CD14-positive monocyte (primary cell): Measurements from ENCODE around the gene LGALSL. TPM values are rescaled to one million over a fixed set of nuclear protein-coding genes. Genes with fewer than 3 reads are reported as not detected.

Experiments
- DNase-seq, 3 donors: peaks; one replicate each; pipeline ENCODE4 v3.0.0-alpha.2; 2011 to 2022
- H2AFZ ChIP-seq: 2 replicates; pipeline ENCODE4 v1.6.0; 2012; ENCODE audit warnings: mild to moderate bottlenecking, low read depth, low read length, inconsistent platforms; ENCODE audit not compliant: insufficient read depth, poor library complexity, severe bottlenecking
- H3K27ac ChIP-seq, 2 donors: 1 replicate in 1 of 2; 2 replicates in 1 of 2; pipeline ENCODE4 v1.5.1; 2012 to 2013; ENCODE audit warnings: low read length in 2 of 2, control low read depth in 1 of 2, inconsistent platforms in 1 of 2, low read depth in 1 of 2, mild to moderate bottlenecking in 1 of 2
- H3K27me3 ChIP-seq, 2 donors: one replicate each; pipeline versions ENCODE4 v1.6.0 to v1.6.1; 2011 to 2013; ENCODE audit warnings: low read length in 2 of 2; ENCODE audit not compliant: control insufficient read depth in 2 of 2, insufficient read depth in 2 of 2
- H3K36me3 ChIP-seq, 2 donors: replicated peaks in 1 of 2; 1 replicate in 1 of 2; 2 replicates in 1 of 2; pipeline versions ENCODE4 v1.5.1 to v1.6.1; 2012 to 2013; ENCODE audit warnings: low read length in 2 of 2, control low read depth in 1 of 2, inconsistent platforms in 1 of 2, mild to moderate bottlenecking in 1 of 2; ENCODE audit not compliant: insufficient read depth in 2 of 2, control insufficient read depth in 1 of 2
- H3K4me1 ChIP-seq, 2 donors: 1 replicate in 1 of 2; 2 replicates in 1 of 2; pipeline versions ENCODE4 v1.5.1 to v1.6.1; 2012 to 2013; ENCODE audit warnings: low read length in 2 of 2, control low read depth in 1 of 2, inconsistent platforms in 1 of 2, mild to moderate bottlenecking in 1 of 2, moderate library complexity in 1 of 2; ENCODE audit not compliant: insufficient read depth in 2 of 2, control insufficient read depth in 1 of 2
- H3K4me2 ChIP-seq: replicated peaks from 2 replicates; pipeline ENCODE3; 2012; ENCODE audit warnings: low read length, moderate library complexity, mild to moderate bottlenecking; ENCODE audit not compliant: poor library complexity, severe bottlenecking; ENCODE audit errors: extremely low read depth
- H3K4me3 ChIP-seq, 3 experiments: fragments of 200-600 bp in 1 of 3; sonication (generic) in 1 of 3; replicated peaks in 1 of 3; 1 replicate in 2 of 3; 2 replicates in 1 of 3; pipeline ENCODE4 v1.5.1; 2011 to 2013; ENCODE audit warnings: low read length in 3 of 3, mild to moderate bottlenecking in 3 of 3, control low read depth in 2 of 3, low read depth in 2 of 3, inconsistent platforms in 1 of 3, moderate library complexity in 1 of 3
- H3K79me2 ChIP-seq: 2 replicates; pipeline ENCODE4 v1.6.0; 2012; ENCODE audit warnings: mild to moderate bottlenecking, control low read depth, inconsistent platforms, low read length, moderate library complexity; ENCODE audit not compliant: insufficient read depth
- H3K9ac ChIP-seq: 2 replicates; pipeline ENCODE4 v1.6.0; 2017; ENCODE audit warnings: low read length, mild to moderate bottlenecking; ENCODE audit not compliant: insufficient read depth, poor library complexity, severe bottlenecking
- H3K9me3 ChIP-seq, 2 donors: replicated peaks in 1 of 2; 1 replicate in 1 of 2; 2 replicates in 1 of 2; pipeline versions ENCODE4 v1.5.1 to v1.6.1; 2012 to 2013; ENCODE audit warnings: low read length in 2 of 2, control low read depth in 1 of 2; ENCODE audit not compliant: control insufficient read depth in 1 of 2, insufficient read depth in 1 of 2
- H4K20me1 ChIP-seq: 2 replicates; pipeline ENCODE4 v1.6.0; 2012; ENCODE audit warnings: mild to moderate bottlenecking, low read length, control low read depth, moderate library complexity; ENCODE audit not compliant: insufficient read depth
- H3K27ac Mint-ChIP-seq, 7 donors: one replicate each; pipeline ENCODE4 v1.8.0; 2020; ENCODE audit warnings: mild to moderate bottlenecking in 7 of 7, mixed read lengths in 7 of 7, moderate library complexity in 6 of 7, inconsistent platforms in 2 of 7
- H3K27me3 Mint-ChIP-seq, 3 donors: one replicate each; pipeline ENCODE4 v1.8.0; 2021 to 2022; ENCODE audit warnings: low read depth in 3 of 3, mild to moderate bottlenecking in 3 of 3, mixed read lengths in 3 of 3, moderate library complexity in 3 of 3, inconsistent platforms in 1 of 3
- H3K36me3 Mint-ChIP-seq, 2 donors: one replicate each; pipeline ENCODE4 v1.8.0; 2020; ENCODE audit warnings: mixed read lengths in 2 of 2, inconsistent platforms in 1 of 2, mild to moderate bottlenecking in 1 of 2
- H3K4me1 Mint-ChIP-seq: one replicate; pipeline ENCODE4 v1.8.0; 2020; ENCODE audit warnings: mild to moderate bottlenecking, mixed read lengths
- H3K4me3 Mint-ChIP-seq, 2 donors: one replicate each; pipeline ENCODE4 v1.8.0; 2020; ENCODE audit warnings: mild to moderate bottlenecking in 2 of 2, mixed read lengths in 2 of 2, moderate library complexity in 1 of 2
- H3K9me3 Mint-ChIP-seq, 7 donors: one replicate each; pipeline ENCODE4 v1.8.0; 2020 to 2022; ENCODE audit warnings: mixed read lengths in 7 of 7, mild to moderate bottlenecking in 6 of 7, moderate library complexity in 6 of 7, inconsistent platforms in 2 of 7
- CTCF ChIP-seq: fragments of 200-600 bp; IDR thresholded peaks from one replicate; pipeline ENCODE4 v1.8.0; 2022; ENCODE audit warnings: antibody characterized with exemption, mild to moderate bottlenecking
- whole genome bisulfite sequencing: methylation state at CpG from one replicate; pipeline ENCODE4 v1.1.5; 2013; ENCODE audit warnings: missing lambda C conversion rate; ENCODE audit not compliant: insufficient coverage; 5-methylcytosine and 5-hydroxymethylcytosine counted together
- intact Hi-C, 2 donors: fragments of 100-400 bp; cut with micrococcal nuclease; formaldehyde crosslinking; loops; one replicate each; pipeline versions ENCODE4 v1.15.0 to v1.15.1; 2023
- polyA plus RNA-seq, 3 donors: library from polyadenylated mRNA; depleted of rRNA in 1 of 3; unstranded in 2 of 3; stranded (reverse) in 1 of 3; fragments of 300-500 nt in 2 of 3; fragments of >200 nt in 1 of 3; fragmentation: Illumina TruSeq in 2 of 3; gene quantifications; 1 replicate in 2 of 3; 2 replicates in 1 of 3; pipeline ENCODE4 v1.2.3, GENCODE V29; 2012 to 2021

Gene LGALSL
- polyA plus RNA-seq, 3 donors: 0.04 to 0.30 (median 0.22) TPM

DNA sequence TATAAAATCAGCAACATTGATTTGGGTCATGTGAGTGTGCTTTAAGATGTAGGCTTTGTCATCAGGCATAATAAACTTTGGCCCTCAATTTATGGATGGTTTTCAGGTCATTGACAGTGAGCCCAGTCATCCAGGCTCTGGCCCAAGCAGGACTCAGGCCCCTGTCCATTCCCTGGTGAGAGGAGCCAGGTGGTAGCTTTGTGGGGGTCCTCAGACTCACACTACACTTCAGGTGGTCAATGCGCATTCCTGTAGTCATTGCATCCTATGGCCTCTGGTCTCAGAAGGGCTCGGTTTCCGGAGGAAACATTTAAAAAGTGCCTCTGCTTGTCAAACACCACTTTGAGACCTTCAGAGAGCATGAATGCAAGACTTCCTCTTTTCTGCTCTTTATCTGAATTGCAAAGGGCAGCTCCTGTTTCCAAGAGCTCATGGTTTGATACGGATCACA is 20.2 kb downstream of the LGALSL start:
- Histone ChIP-seq H3K36me3 (no peaks in the 10 kb centered on the region), H3K27ac (no peak overlapping the region), H2AFZ (peak overlapping the region; percentile 66), H3K4me1 (peaks cover 8 to 10% of the 10 kb centered on the region in 2 donors), H3K4me2 (no peak overlapping the region), H3K4me3 (no peak overlapping the region), H3K79me2 (no peaks in the 10 kb centered on the region), H4K20me1 (no peaks in the 10 kb centered on the region), H3K9me3 (no peaks in the 10 kb centered on the region), H3K27me3 (no peaks in the 10 kb centered on the region), H3K9ac (no peak overlapping the region)
- no peak overlapping the region for H3K4me3 Mint-ChIP-seq
- intact Hi-C loops: no loop called here
- peaks cover 0 to 2% (median 0%) of the 10 kb centered on the region in 3 donors for H3K27me3 Mint-ChIP-seq
- TF ChIP-seq CTCF: no peak
- H3K36me3 Mint-ChIP-seq: no peaks in the 10 kb centered on the region
- DNase-seq: peak in 2 of 3 donors; percentile 15 to 21
- WGBS: 0% methylated on average over 3 of the region's 4 CpGs
- H3K4me1 Mint-ChIP-seq: peaks cover 14% of the 10 kb centered on the region
- no peaks in the 10 kb centered on the region for H3K9me3 Mint-ChIP-seq
- H3K27ac Mint-ChIP-seq: peak overlapping the region in 2 of 7 donors; percentile 32 to 64

- Mint-ChIP-seq H3K4me3 (no peak overlapping the region), H3K36me3 (no peaks in the 10 kb centered on the region), H3K27ac (peak overlapping the region in 1 of 7 donors; percentile 64), H3K9me3 (no peaks in the 10 kb centered on the region), H3K27me3 (peaks cover 0 to 2% (median 0%) of the 10 kb centered on the region in 3 donors), H3K4me1 (peaks cover 14% of the 10 kb centered on the region)
- Histone ChIP-seq H3K9ac (no peak overlapping the region), H3K4me2 (no peak overlapping the region), H3K4me1 (peaks cover 8 to 10% of the 10 kb centered on the region in 2 donors), H3K9me3 (no peaks in the 10 kb centered on the region), H3K27ac (no peak overlapping the region), H3K27me3 (no peaks in the 10 kb centered on the region), H2AFZ (peak overlapping the region; percentile 66), H3K36me3 (no peaks in the 10 kb centered on the region), H3K79me2 (no peaks in the 10 kb centered on the region), H4K20me1 (no peaks in the 10 kb centered on the region), H3K4me3 (no peak overlapping the region)
- WGBS: no CpG with 5 or more reads among the region's 1 CpG
- no peak for TF ChIP-seq CTCF
- DNase-seq: no peak
- intact Hi-C loops: no loop called here
Measured at GRCh38 chr2:64474636-64475035, 20.7 kb downstream of the LGALSL start.
